Mucosa of stomach (tissue), 1 donor: ENCODE measurements around the gene FBXO48.
"Not testable (repeated sequence)": the region's sequence is repeated elsewhere in the genome, so short reads cannot be mapped to it uniquely, and the experiment has no call there.

Source experiments
- H3K27me3 ChIP-seq: one replicate; pipeline ENCODE4 v1.7.0; 2013; ENCODE audit warnings: mild to moderate bottlenecking, low read length; ENCODE audit not compliant: control insufficient read depth, insufficient read depth
- H3K36me3 ChIP-seq: one replicate; pipeline ENCODE4 v1.7.0; 2013; ENCODE audit warnings: low read length; ENCODE audit not compliant: control insufficient read depth, insufficient read depth
- H3K4me1 ChIP-seq: one replicate; pipeline ENCODE4 v1.7.0; 2013; ENCODE audit warnings: mild to moderate bottlenecking, low read length; ENCODE audit not compliant: control insufficient read depth, insufficient read depth
- H3K4me3 ChIP-seq: one replicate; pipeline ENCODE4 v1.7.0; 2013; ENCODE audit warnings: low read length
- H3K9ac ChIP-seq: one replicate; pipeline ENCODE4 v1.7.0; 2013; ENCODE audit warnings: mild to moderate bottlenecking, low read length, moderate library complexity
- H3K9me3 ChIP-seq: one replicate; pipeline ENCODE4 v1.7.0; 2013; ENCODE audit warnings: mild to moderate bottlenecking, low read length, moderate library complexity; ENCODE audit not compliant: control insufficient read depth
- donor health status: Pancreatic carcinoma.

The FBXO48 gene

DNA sequence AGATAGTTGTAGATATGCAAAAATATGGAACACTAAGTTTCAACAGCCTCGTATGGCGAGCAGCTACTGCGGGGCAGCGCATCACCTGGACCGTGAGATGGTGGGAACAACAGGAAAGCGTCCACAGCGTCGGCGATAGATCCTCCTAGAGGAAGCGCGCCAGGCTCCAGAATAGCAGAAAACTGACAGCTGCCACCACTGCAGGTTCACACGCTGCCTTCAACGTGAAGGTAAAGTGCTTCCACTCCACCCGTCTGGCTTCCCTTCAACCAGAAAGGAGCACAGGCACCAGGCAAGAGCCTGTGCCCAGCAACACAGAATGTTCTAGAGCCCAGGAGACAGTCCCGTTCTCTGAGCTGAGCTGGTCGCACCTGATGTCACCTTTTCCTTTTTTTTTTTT is 20.0 kb downstream of the FBXO48 start:
- H3K9ac ChIP-seq: no peak overlapping the region
- H3K4me1 ChIP-seq: no peaks in the 10 kb centered on the region
- H3K27me3 ChIP-seq: no peaks in the 10 kb centered on the region
- H3K9me3 ChIP-seq: no peaks in the 10 kb centered on the region
- H3K36me3 ChIP-seq: no peaks in the 10 kb centered on the region
- H3K4me3 ChIP-seq: no peak overlapping the region

DNA sequence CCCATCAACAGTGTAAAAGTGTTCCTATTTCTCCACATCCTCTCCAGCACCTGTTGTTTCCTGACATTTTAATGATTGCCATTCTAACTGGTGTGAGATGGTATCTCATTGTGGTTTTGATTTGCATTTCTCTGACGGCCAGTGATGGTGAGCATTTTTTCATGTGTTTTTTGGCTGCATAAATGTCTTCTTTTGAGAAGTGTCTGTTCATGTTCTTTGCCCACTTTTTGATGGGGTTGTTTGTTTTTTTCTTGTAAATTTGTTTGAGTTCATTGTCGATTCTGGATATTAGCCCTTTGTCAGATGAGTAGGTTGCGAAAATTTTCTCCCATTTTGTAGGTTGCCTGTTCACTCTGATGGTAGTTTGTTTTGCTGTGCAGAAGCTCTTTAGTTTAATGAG is 20.7 kb downstream of the FBXO48 start:
- H3K9ac ChIP-seq, H3K36me3 ChIP-seq, H3K4me3 ChIP-seq, H3K27me3 ChIP-seq, H3K4me1 ChIP-seq, H3K9me3 ChIP-seq: not testable (repeated sequence)

DNA sequence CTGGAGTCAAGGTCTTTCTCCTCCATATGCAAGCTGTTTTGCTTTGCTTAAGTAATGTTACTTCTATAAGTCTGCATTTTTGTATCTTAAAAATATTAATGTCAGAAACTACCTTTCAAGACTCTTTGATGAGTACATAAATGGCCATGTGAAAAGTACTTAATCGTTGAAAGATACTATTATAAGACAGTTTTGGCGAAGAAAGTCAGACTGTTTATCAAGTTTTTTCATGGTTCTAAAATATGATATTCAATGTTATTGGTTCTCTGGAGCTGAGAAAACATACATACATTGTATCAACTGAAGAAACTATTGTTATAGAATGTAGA is 25.1 kb downstream of the FBXO48 start:
- Histone ChIP-seq H3K36me3 (no peaks in the 10 kb centered on the region), H3K9me3 (no peaks in the 10 kb centered on the region), H3K4me3 (no peak overlapping the region), H3K4me1 (peaks cover 11% of the 10 kb centered on the region), H3K27me3 (no peaks in the 10 kb centered on the region), H3K9ac (no peak overlapping the region)

DNA sequence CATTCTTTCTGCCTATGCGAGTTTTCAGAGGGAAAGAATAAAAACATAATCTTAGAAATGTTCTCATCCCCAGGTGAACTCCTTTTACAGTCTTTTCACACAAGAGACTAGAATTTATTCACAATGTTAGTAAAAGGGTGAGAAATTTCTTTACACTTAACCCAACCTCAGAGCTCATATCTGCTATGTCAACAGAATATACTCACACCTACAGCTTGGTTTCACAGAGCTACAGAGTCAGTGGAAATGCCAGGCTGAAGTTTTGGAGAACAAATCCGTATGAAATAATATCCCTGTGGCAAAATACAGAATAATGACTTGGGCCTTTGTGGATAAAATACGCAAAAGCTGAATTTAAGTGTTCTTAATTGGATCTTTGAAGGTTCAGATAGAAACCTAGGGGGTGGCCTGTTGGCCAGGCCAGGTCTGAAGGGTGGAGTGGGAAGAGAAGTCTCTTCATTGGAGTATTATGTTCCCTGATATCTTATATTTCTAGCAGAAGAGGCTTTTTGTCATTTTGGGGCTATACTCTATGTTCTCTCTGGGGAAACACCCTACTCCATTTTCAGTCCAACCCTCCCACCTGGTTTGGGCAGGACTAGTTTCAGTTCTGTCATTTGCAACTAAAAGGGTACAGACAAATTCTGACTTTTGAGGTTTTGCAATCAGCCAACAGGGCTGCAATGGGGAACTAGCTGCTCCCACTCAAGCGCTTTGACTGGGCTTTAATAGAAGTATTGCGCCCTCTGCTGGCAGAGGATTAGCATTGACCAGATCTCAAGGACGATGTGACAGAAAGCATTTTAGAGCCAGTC is 25.7 kb downstream of the FBXO48 start:
- H3K36me3 ChIP-seq: no peaks in the 10 kb centered on the region
- no peaks in the 10 kb centered on the region for H3K27me3 ChIP-seq
- H3K9ac ChIP-seq: no peak overlapping the region
- no peaks in the 10 kb centered on the region for H3K9me3 ChIP-seq
- H3K4me3 ChIP-seq: no peak overlapping the region
- H3K4me1 ChIP-seq: peaks cover 15% of the 10 kb centered on the region

DNA sequence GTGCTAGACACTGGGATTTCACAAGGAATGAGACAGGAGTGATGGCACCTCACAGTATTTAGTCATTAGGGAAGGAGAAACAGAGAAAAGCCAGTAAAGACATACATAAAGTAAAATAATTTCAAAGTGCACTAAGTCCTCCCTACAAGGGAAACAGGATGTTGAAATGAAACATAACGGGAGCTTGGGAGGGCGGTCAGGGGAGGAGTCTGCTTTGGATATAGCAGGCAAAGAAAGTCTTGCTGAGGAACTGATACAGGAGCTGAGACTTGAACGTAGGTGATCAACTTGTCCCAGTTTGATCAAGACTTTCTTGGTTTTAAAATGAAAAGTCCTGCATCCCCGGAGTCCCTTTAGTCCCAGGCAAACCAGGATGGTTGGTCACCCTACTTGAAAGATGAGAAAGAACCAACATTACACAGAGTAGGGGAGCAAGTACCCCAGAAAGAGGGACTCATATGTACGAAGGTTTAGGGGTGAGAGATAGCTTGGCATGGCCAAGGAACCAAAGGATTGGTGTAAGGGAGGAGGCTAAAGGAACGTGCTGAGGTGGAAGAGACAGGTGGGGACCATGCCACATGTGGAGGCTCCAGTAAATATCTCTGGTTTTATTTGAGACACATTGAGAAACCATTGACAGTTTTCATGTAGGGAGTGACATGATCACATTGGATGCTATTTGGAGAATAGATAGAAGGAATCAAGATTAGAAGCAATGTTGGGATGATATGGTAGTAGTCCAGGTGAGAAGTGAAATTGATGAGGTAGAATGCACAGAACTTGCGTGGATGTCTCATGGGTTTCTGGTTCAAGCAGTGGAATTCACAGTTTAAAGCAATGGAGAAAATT is 28.4 kb downstream of the FBXO48 start:
- Histone ChIP-seq H3K9ac (no peak overlapping the region), H3K36me3 (no peaks in the 10 kb centered on the region), H3K4me1 (peaks cover 27% of the 10 kb centered on the region)

GRCh38 chr2:68436270-68436669 is 30.8 kb downstream of the FBXO48 start:
- H3K27me3 ChIP-seq: no peaks in the 10 kb centered on the region
- no peak overlapping the region for H3K9ac ChIP-seq
- H3K9me3 ChIP-seq: no peaks in the 10 kb centered on the region
- H3K36me3 ChIP-seq: no peaks in the 10 kb centered on the region
- H3K4me1 ChIP-seq: peaks cover 38% of the 10 kb centered on the region
- H3K4me3 ChIP-seq: no peak overlapping the region

More for the DNA sequence above, 28.4 kb downstream of the FBXO48 start:
- no peaks in the 10 kb centered on the region for H3K9me3 ChIP-seq
- H3K4me3 ChIP-seq: no peak overlapping the region
- no peaks in the 10 kb centered on the region for H3K27me3 ChIP-seq

DNA sequence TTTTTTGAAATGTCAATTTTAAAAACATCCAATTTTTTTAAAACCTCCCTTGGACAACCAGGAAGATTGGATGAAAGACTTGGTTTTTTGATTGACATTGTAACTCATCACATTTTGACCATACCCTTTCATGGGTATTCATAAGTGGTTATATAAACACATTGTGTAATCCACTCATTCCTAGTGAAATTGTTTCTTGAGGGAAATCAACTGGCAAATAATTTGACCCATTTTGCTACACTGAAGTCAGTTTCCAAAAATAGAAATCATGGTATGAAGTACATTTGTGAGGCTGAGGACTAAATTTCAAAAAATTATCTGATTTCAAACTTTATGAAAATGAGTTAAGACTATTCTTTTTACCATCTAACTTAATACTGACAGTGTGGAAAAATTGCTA is 31.5 kb downstream of the FBXO48 start:
- Histone ChIP-seq H3K4me3 (no peak overlapping the region), H3K4me1 (peaks cover 34% of the 10 kb centered on the region)

GRCh38 chr2:68434981-68435380 is 32.1 kb downstream of the FBXO48 start:
- Histone ChIP-seq H3K27me3 (no peaks in the 10 kb centered on the region), H3K9me3 (no peaks in the 10 kb centered on the region), H3K9ac (no peak overlapping the region), H3K4me3 (no peak overlapping the region), H3K4me1 (peaks cover 34% of the 10 kb centered on the region), H3K36me3 (no peaks in the 10 kb centered on the region)

More for the DNA sequence above, 31.5 kb downstream of the FBXO48 start:
- Histone ChIP-seq H3K9me3 (no peaks in the 10 kb centered on the region), H3K36me3 (no peaks in the 10 kb centered on the region), H3K27me3 (no peaks in the 10 kb centered on the region), H3K9ac (no peak overlapping the region)

- no peak overlapping the region for H3K4me3 ChIP-seq
- H3K27me3 ChIP-seq: no peaks in the 10 kb centered on the region
- H3K36me3 ChIP-seq: no peaks in the 10 kb centered on the region
- peaks cover 34% of the 10 kb centered on the region for H3K4me1 ChIP-seq
- no peak overlapping the region for H3K9ac ChIP-seq
- H3K9me3 ChIP-seq: no peaks in the 10 kb centered on the region
These were observed 34.1 kb downstream of the FBXO48 start for GRCh38 chr2:68432696-68433658.

DNA sequence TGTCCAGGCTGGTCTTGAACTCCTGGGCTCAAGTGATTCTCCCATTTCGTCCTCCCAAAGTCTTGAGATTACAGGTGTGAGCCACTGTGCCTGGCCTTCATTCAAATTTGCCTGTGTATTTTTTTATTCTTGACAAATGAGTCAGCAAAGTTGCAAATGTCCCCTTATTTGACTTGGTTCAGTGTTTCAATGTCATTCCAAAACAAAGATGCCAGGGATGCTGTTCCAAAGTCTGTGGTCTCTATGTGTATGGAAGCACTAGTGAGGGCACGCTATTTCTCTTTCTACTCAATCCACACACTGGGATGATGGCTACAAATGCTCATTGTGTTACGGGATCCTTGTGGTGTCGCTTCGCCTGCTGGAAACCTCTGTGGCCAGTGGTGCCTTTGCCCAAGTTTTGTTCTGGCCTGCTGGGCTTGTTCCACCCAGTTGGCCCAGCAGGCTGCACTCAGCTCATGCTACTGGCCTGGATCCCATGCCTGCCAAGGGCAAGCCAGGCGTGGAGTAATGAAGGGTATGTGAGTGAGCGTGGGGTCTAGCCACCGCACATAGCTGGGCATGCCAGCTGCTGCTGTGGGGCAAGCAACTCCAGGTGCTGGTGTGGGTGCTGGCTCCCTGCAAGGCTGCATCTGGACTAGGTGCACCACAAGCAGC is 35.6 kb downstream of the FBXO48 start:
- Histone ChIP-seq H3K27me3 (no peaks in the 10 kb centered on the region), H3K4me3 (no peak overlapping the region), H3K9ac (no peak overlapping the region), H3K9me3 (no peaks in the 10 kb centered on the region), H3K36me3 (no peaks in the 10 kb centered on the region), H3K4me1 (peaks cover 27% of the 10 kb centered on the region)

- Histone ChIP-seq H3K9me3 (no peaks in the 10 kb centered on the region), H3K36me3 (no peaks in the 10 kb centered on the region), H3K27me3 (no peaks in the 10 kb centered on the region), H3K9ac (no peak overlapping the region), H3K4me1 (peaks cover 21% of the 10 kb centered on the region), H3K4me3 (no peak overlapping the region)
These were observed 37.7 kb downstream of the FBXO48 start for GRCh38 chr2:68429311-68429826.
